HG03520 (cell line): ENCODE results near the gene ATP13A1.
"Not testable (repeated sequence)": the region's sequence is repeated elsewhere in the genome, so short reads cannot be mapped to it uniquely, and the experiment has no call there.

Source experiments
- ATAC-seq: cut with Tn5 transposase; IDR thresholded peaks from one replicate; pipeline ENCODE4 v1.9.1; 2021; ENCODE audit warnings: mild to moderate bottlenecking, moderate library complexity; ENCODE audit not compliant: unreplicated experiment

ATP13A1 gene

GRCh38 chr19:19626516-19627472 lies 36.7 kb downstream of the ATP13A1 start:
- no peak for ATAC-seq

- ATAC-seq = no peak
These were observed 39.4 kb downstream of the ATP13A1 start for GRCh38 chr19:19624032-19624570.

- no peak for ATAC-seq
These were observed 40.1 kb downstream of the ATP13A1 start for GRCh38 chr19:19623383-19623782.

- no peak for ATAC-seq
These were observed 43.6 kb downstream of the ATP13A1 start for GRCh38 chr19:19619849-19620210.

- no peak for ATAC-seq
These were observed 44.2 kb downstream of the ATP13A1 start for GRCh38 chr19:19619181-19619848.

- peak; percentile 92 for ATAC-seq
These were observed 45.0 kb downstream of the ATP13A1 start, which contains the start of gene PBX4 for GRCh38 chr19:19618219-19619051. Gene PBX4 (minus strand): TSS chr19:19618687. CDS start chr19:19618629, 58 bp downstream.

- no peak for ATAC-seq
These were observed 48.4 kb downstream of the ATP13A1 start for GRCh38 chr19:19615086-19615485.

GRCh38 chr19:19613506-19613905 lies 50.0 kb downstream of the ATP13A1 start:
- ATAC-seq = no peak

GRCh38 chr19:19610376-19611202 lies 52.9 kb downstream of the ATP13A1 start:
- no peak for ATAC-seq

GRCh38 chr19:19606686-19607085 lies 56.8 kb downstream of the ATP13A1 start:
- not testable (repeated sequence) for ATAC-seq

- no peak for ATAC-seq
These were observed 57.5 kb downstream of the ATP13A1 start for GRCh38 chr19:19606021-19606420.

GRCh38 chr19:19602713-19603324 lies 60.7 kb downstream of the ATP13A1 start:
- no peak for ATAC-seq

- no peak for ATAC-seq
These were observed 61.3 kb downstream of the ATP13A1 start for GRCh38 chr19:19602136-19602712.

GRCh38 chr19:19600793-19601330 lies 62.6 kb downstream of the ATP13A1 start:
- no peak for ATAC-seq

- not testable (repeated sequence) for ATAC-seq
These were observed 64.6 kb downstream of the ATP13A1 start for GRCh38 chr19:19598728-19599451.

GRCh38 chr19:19597809-19598306 lies 65.6 kb downstream of the ATP13A1 start:
- peak; percentile 50 for ATAC-seq
